ENCODE measurements around the gene TRMT112.

GRCh38 chr11:64321533-64321932 lies 4.2 kb upstream of the TRMT112 start:
- TF ChIP-seq, protein P1, sequence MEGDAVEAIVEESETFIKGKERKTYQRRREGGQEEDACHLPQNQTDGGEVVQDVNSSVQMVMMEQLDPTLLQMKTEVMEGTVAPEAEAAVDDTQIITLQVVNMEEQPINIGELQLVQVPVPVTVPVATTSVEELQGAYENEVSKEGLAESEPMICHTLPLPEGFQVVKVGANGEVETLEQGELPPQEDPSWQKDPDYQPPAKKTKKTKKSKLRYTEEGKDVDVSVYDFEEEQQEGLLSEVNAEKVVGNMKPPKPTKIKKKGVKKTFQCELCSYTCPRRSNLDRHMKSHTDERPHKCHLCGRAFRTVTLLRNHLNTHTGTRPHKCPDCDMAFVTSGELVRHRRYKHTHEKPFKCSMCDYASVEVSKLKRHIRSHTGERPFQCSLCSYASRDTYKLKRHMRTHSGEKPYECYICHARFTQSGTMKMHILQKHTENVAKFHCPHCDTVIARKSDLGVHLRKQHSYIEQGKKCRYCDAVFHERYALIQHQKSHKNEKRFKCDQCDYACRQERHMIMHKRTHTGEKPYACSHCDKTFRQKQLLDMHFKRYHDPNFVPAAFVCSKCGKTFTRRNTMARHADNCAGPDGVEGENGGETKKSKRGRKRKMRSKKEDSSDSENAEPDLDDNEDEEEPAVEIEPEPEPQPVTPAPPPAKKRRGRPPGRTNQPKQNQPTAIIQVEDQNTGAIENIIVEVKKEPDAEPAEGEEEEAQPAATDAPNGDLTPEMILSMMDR (IDR thresholded peaks at IDR 0.05) = no peak
- TF ChIP-seq EZH2 (IDR thresholded peaks at IDR 0.05) (no peak), EZH2phosphoT487 (IDR thresholded peaks at IDR 0.05) (no peak)
